Measurements from ENCODE around the gene FRG1.
"Not testable (repeated sequence)": the region's sequence is repeated elsewhere in the genome, so short reads cannot be mapped to it uniquely, and the experiment has no call there.

FRG1 gene

GRCh38 chr4:189985651-189986243, 45.1 kb downstream of the FRG1 start:
- DNase-seq (ENCODE audit: low spot score), result not testable (repeated sequence)

- DNase-seq (ENCODE audit: low spot score), result no peak
These were observed 48.3 kb downstream of the FRG1 start for GRCh38 chr4:189988877-189989431.

GRCh38 chr4:189989941-189990340, 49.3 kb downstream of the FRG1 start:
- not testable (repeated sequence) for DNase-seq (ENCODE audit: low spot score)
